T47D (cell line): ENCODE results near the gene AMH.

Experiments used
- DNase-seq, 2 experiments: peaks; one replicate each; pipeline versions ENCODE4 v3.0.0 to v3.0.0-alpha.2; 2011 to 2012; ENCODE audit warnings: low read depth in 1 of 2, low spot score in 1 of 2
- JUND ChIP-seq: IDR thresholded peaks from 2 replicates; pipeline ENCODE4 v1.6.1; 2012; ENCODE audit warnings: low read depth
- in situ Hi-C: cut with HindIII; loops from 2 replicates; pipeline ENCODE4 v1.10.0; 2016; ENCODE audit warnings: low sequenced_read_pairs, low pct_unique_long_range_greater_than_20kb

The AMH gene

DNA sequence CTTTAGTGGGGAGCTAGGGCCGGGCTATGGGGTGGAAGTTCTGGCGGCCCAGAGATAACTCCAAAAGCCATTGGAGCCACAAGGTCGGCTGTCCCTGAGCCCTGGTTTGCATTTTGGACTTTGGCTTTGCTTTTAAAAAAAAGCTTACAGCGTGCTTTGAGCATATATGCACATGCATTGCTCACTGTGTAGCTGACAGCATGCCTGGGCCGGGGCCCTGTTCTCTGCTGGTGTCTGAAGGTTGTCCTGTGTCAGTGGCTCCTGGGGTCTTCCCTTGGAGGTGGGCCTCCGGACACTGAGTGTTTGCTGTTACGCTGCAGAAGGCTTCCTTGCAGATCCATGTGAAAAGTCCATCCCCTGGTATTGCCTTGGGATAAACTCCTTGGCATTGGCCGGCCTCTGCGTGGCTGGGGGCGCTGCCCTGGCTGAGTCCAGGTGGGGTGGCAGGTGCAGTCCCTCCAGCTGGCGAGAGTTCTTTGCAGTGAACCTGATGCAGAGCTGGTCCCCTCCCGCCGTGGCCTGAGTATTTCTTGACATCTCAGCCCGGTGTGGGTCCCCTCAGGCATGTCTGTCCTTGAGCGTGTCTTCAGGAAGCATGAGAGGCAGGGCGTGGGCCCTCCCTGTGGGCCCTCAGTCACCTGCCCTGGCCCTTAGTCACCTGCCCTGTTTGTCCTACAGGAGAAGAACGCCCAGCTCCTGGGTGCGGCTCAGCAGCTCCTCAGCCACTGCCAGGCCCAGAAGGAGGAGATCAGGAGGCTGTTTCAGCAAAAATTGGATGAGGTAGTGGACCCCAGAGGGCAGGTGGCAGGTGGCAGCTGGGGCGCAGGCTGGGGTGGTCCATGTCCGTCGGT is 36.0 kb upstream of the AMH start:
- in situ Hi-C loops = no loop called here
- no peak for TF ChIP-seq JUND
- no peak for DNase-seq

- TF ChIP-seq JUND = no peak
Observed at GRCh38 chr19:2213799-2214198, 35.3 kb upstream of the AMH start.

GRCh38 chr19:2214251-2214650 is 34.9 kb upstream of the AMH start:
- DNase-seq = no peak
- no peak for TF ChIP-seq JUND
- in situ Hi-C loops = no loop called here

More at GRCh38 chr19:2213799-2214198, 35.3 kb upstream of the AMH start:
- in situ Hi-C loops = no loop called here
- no peak for DNase-seq

- TF ChIP-seq JUND = no peak
- in situ Hi-C loops = no loop called here
- DNase-seq = no peak
Observed at GRCh38 chr19:2215281-2215751, 33.8 kb upstream of the AMH start.

- in situ Hi-C loops = no loop called here
- TF ChIP-seq JUND = no peak
- DNase-seq = no peak
Observed at GRCh38 chr19:2216361-2217225, 32.5 kb upstream of the AMH start.

GRCh38 chr19:2217591-2217990 is 31.5 kb upstream of the AMH start:
- in situ Hi-C loops = no loop called here
- DNase-seq = no peak
- no peak for TF ChIP-seq JUND

DNA sequence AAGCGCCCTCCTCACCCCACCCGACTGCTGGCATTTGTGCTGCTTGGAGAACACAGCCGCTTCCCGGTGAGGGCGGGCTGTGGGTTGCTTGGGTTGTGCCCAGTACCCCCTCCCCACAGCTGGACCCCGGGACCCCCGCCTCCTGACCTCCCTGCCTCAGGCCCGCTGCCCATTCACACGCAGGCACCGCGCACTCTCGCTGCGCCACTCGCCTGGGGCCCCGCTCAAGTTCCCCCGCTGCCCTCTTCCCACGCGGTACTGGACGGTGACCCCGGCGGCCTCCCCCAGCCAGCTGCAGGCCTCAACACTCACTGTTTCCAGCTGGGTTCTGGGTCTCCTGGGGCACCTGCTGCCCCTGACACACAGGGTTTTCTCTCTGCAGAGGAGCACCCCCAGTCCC is 29.4 kb upstream of the AMH start:
- no peak for TF ChIP-seq JUND
- DNase-seq = no peak
- in situ Hi-C loops = no loop called here

GRCh38 chr19:2221250-2221831 is 27.8 kb upstream of the AMH start:
- in situ Hi-C loops = no loop called here
- DNase-seq = no peak
- TF ChIP-seq JUND = no peak

DNA sequence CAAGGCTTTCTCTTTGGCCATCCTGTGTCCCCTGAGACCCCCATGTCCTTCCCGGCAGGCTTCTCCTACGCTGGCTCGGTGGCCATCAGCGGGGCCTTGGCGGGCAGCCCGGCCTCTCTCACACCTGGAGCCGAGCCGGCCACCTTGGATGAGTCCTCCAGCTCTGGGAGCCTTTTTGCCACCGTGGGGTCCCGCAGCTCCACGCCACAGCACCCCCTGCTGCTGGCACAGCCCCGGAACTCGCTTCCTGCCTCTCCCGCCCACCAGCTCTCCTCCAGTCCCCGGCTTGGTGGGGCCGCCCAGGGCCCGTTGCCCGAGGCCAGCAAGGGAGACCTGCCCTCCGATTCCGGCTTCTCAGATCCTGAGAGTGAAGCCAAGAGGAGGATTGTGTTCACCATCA is 27.2 kb upstream of the AMH start:
- in situ Hi-C loops = no loop called here
- no peak for TF ChIP-seq JUND
- DNase-seq = no peak

DNA sequence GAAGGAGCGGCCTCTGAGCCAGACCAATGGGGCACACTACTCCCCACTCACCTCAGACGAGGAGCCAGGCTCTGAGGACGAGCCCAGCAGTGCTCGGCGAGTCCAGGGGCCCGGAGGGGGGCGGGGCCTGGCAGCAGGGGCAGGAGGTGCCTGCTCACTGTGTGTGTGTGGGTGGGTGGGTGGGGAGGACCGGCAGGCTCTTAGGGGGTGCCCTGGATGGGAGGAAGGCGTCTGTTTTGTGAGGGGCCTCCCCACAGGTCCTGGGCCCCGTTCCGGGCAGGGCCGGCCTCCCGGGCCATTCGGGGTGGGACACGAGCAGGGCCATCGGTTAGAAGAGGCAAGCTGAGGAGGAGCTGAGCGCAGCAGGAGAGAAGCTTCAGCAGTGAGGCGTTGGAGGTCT is 25.7 kb upstream of the AMH start:
- in situ Hi-C loops = no loop called here
- no peak for TF ChIP-seq JUND
- no peak for DNase-seq

DNA sequence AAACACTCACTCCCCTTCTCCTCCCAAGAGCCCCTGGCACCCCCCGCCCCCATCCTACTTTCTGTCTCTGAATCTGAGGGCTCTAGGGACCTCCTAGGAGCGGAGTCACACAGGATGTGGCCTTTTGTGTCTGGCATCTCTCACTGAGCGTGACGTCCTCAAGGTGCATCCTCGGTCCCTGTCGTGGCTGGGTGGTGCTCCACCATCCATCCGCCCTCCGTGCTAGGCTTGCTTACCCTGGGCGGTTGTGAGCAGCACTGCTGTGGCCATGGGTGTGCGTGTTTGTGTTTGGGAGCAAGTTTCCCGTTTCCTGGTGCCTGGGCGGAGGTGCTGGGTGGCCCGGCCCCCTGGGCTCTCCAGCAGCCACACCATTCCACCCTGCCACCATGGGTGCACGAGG is 25.2 kb upstream of the AMH start:
- no peak for TF ChIP-seq JUND
- no peak for DNase-seq
- in situ Hi-C loops = no loop called here

DNA sequence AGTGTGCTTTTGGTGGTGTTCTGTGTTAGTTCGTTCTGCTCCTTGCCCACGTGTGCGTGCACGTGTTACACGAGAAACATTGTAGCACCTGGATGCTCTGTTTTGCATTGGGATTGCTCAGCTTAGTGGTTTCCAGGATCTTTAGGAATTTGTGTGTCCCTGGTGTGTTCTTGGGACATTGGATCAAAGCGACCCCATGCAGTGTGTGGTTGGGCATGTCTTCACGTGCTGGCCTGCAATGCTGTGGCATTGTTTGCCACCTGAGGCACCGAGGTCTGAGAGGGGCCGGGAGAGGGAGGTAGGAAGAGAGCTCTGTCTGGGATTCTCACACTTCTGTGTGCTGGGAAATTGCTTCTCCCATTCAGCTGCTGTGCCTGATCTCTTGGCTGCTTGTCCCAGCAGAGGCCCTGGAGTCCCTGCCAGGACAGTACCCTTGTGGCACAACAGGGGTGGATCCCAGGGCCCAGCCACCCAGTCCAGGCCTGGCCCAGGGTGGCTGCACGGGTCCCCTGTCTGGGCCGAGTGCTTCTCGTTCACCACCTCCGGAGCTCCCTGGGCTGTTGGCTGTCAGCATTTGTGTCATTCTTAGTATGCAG is 24.3 kb upstream of the AMH start:
- no peak for DNase-seq
- in situ Hi-C loops = no loop called here
- no peak for TF ChIP-seq JUND

DNA sequence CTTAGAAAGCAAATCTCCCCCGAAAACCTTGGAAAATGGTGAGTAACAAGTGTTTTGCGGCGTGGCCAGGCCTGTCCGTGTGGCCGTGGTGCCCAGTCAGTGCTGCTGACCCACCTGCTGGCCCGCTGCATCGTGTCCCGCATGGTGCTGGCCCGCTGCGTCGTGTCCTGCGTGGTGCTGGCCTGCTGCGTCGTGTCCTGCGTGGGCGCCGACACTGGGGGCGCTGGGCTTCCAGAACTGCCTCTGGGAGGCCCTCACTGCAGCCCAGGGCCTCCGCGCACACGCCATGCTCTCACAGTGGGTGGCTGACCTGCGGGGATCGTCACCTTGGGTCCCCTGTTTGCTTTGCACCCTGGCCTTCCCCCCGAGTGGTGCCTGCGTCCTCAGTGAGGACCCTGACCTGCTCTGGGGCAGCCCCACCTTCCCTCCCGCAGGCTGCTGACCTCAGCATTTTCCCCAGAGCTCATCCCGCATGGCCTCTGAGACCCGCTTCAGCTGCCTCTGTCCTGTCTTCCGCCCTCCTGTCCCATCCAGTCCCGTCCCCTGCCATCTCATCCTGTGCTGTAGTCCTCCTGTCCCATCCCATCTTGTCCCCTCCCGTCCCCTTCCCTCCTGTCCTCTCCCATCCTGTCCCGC is 23.6 kb upstream of the AMH start:
- TF ChIP-seq JUND = no peak
- in situ Hi-C loops = no loop called here
- no peak for DNase-seq
